CD4-positive, alpha-beta T cell treated with Interleukin-6 at 100 ng/mL for 8 hours (primary cell): ENCODE results near the gene HMGCS1.
A peak's percentile ranks its signal among the peaks of the same experiment; 100 is the strongest.
"Not testable (repeated sequence)": the region's sequence is repeated elsewhere in the genome, so short reads cannot be mapped to it uniquely, and the experiment has no call there.

Experiments used
- DNase-seq: peaks from one replicate; pipeline ENCODE4 v3.0.0-alpha.2; 2020; ENCODE audit warnings: mixed read lengths, low spot score

Gene HMGCS1

GRCh38 chr5:43313035-43313853 lies at the start of gene HMGCS1:
TSS of gene HMGCS1 (minus strand) at chr5:43313412. CDS start at chr5:43298965, 14,447 bp downstream.
- DNase-seq: peak; percentile 98

GRCh38 chr5:43358726-43359125 lies 45.5 kb upstream of the HMGCS1 start:
- no peak for DNase-seq

- no peak for DNase-seq
These were observed 45.1 kb upstream of the HMGCS1 start for GRCh38 chr5:43358301-43358700.

GRCh38 chr5:43357878-43358281 lies 44.7 kb upstream of the HMGCS1 start:
- no peak for DNase-seq

GRCh38 chr5:43357067-43357466 lies 43.9 kb upstream of the HMGCS1 start:
- no peak for DNase-seq

GRCh38 chr5:43354774-43355173 lies 41.6 kb upstream of the HMGCS1 start:
- no peak for DNase-seq

GRCh38 chr5:43353668-43354067 lies 40.5 kb upstream of the HMGCS1 start:
- DNase-seq: no peak

GRCh38 chr5:43352915-43353314 lies 39.7 kb upstream of the HMGCS1 start:
- no peak for DNase-seq

- DNase-seq: no peak
These were observed 38.9 kb upstream of the HMGCS1 start for GRCh38 chr5:43352131-43352530.

- DNase-seq: no peak
These were observed 35.7 kb upstream of the HMGCS1 start for GRCh38 chr5:43348861-43349363.

- no peak for DNase-seq
These were observed 35.0 kb upstream of the HMGCS1 start for GRCh38 chr5:43348207-43348606.

GRCh38 chr5:43338862-43339261 lies 25.6 kb upstream of the HMGCS1 start:
- DNase-seq: no peak

GRCh38 chr5:43336159-43336558 lies 22.9 kb upstream of the HMGCS1 start:
- no peak for DNase-seq

- no peak for DNase-seq
These were observed 22.5 kb upstream of the HMGCS1 start for GRCh38 chr5:43335681-43336080.

- DNase-seq: no peak
These were observed 19.2 kb upstream of the HMGCS1 start for GRCh38 chr5:43332401-43332800.

- not testable (repeated sequence) for DNase-seq
These were observed 12.4 kb upstream of the HMGCS1 start for GRCh38 chr5:43325624-43326023.

- not testable (repeated sequence) for DNase-seq
These were observed 10.3 kb upstream of the HMGCS1 start for GRCh38 chr5:43323488-43323887.

GRCh38 chr5:43320846-43321245 lies 7.6 kb upstream of the HMGCS1 start:
- no peak for DNase-seq

GRCh38 chr5:43316421-43316820 lies 3.2 kb upstream of the HMGCS1 start:
- DNase-seq: no peak

GRCh38 chr5:43315682-43316081 lies 2.5 kb upstream of the HMGCS1 start:
- DNase-seq: no peak

- no peak for DNase-seq
These were observed 2.1 kb upstream of the HMGCS1 start for GRCh38 chr5:43315263-43315662.

- no peak for DNase-seq
These were observed 1.5 kb upstream of the HMGCS1 start for GRCh38 chr5:43314724-43315123.

GRCh38 chr5:43313854-43314457 lies 744 bp upstream of the HMGCS1 start:
- no peak for DNase-seq

- DNase-seq: no peak
These were observed 545 bp downstream of the HMGCS1 start for GRCh38 chr5:43312699-43313034.
